Measurements from ENCODE around the gene ANKRD60. TPM values are rescaled to one million over a fixed set of nuclear protein-coding genes. Genes with fewer than 3 reads are reported as not detected.

Gene ANKRD60
- not detected for total RNA-seq
- long read RNA-seq, result 0 reads

GRCh38 chr20:58228484-58229197 lies at the start of gene ANKRD60:
TSS of gene ANKRD60 (minus strand) at chr20:58228653. CDS start at chr20:58228653, 0 bp downstream.
- no peak for DNase-seq (ENCODE audit: low spot score)
- intact Hi-C loops (cut with DNase I), result no loop called here

- no peak for DNase-seq (ENCODE audit: low spot score)
- intact Hi-C loops (cut with DNase I), result no loop called here
These were observed 49.4 kb upstream of the ANKRD60 start for GRCh38 chr20:58277578-58278472.

GRCh38 chr20:58277107-58277506 lies 48.7 kb upstream of the ANKRD60 start:
- intact Hi-C loops (cut with DNase I), result no loop called here
- no peak for DNase-seq (ENCODE audit: low spot score)

- intact Hi-C loops (cut with DNase I), result no loop called here
- no peak for DNase-seq (ENCODE audit: low spot score)
These were observed 45.9 kb upstream of the ANKRD60 start for GRCh38 chr20:58274384-58274783.

GRCh38 chr20:58271606-58272351 lies 43.3 kb upstream of the ANKRD60 start:
- intact Hi-C loops (cut with DNase I), result no loop called here
- no peak for DNase-seq (ENCODE audit: low spot score)

- intact Hi-C loops (cut with DNase I), result no loop called here
- DNase-seq (ENCODE audit: low spot score), result no peak
These were observed 40.6 kb upstream of the ANKRD60 start for GRCh38 chr20:58268936-58269619.

- intact Hi-C loops (cut with DNase I), result no loop called here
- DNase-seq (ENCODE audit: low spot score), result no peak
These were observed 40.0 kb upstream of the ANKRD60 start for GRCh38 chr20:58268421-58268821.

- DNase-seq (ENCODE audit: low spot score), result no peak
- intact Hi-C loops (cut with DNase I), result no loop called here
These were observed 39.1 kb upstream of the ANKRD60 start for GRCh38 chr20:58267389-58268215.

- no peak for DNase-seq (ENCODE audit: low spot score)
- intact Hi-C loops (cut with DNase I), result no loop called here
These were observed 35.8 kb upstream of the ANKRD60 start for GRCh38 chr20:58264271-58264670.

GRCh38 chr20:58261660-58262059 lies 33.2 kb upstream of the ANKRD60 start:
- DNase-seq (ENCODE audit: low spot score), result no peak
- intact Hi-C loops (cut with DNase I), result no loop called here

GRCh38 chr20:58260006-58260405 lies 31.6 kb upstream of the ANKRD60 start:
- intact Hi-C loops (cut with DNase I), result no loop called here
- no peak for DNase-seq (ENCODE audit: low spot score)

- no peak for DNase-seq (ENCODE audit: low spot score)
- intact Hi-C loops (cut with DNase I), result no loop called here
These were observed 28.4 kb upstream of the ANKRD60 start for GRCh38 chr20:58256842-58257241.

- no peak for DNase-seq (ENCODE audit: low spot score)
- intact Hi-C loops (cut with DNase I), result no loop called here
These were observed 27.9 kb upstream of the ANKRD60 start for GRCh38 chr20:58256307-58256706.

GRCh38 chr20:58254890-58255289 lies 26.4 kb upstream of the ANKRD60 start:
- intact Hi-C loops (cut with DNase I), result no loop called here
- DNase-seq (ENCODE audit: low spot score), result no peak

GRCh38 chr20:58251979-58252591 lies 23.6 kb upstream of the ANKRD60 start:
- intact Hi-C loops (cut with DNase I), result no loop called here
- no peak for DNase-seq (ENCODE audit: low spot score)

- intact Hi-C loops (cut with DNase I), result no loop called here
- no peak for DNase-seq (ENCODE audit: low spot score)
These were observed 23.0 kb upstream of the ANKRD60 start for GRCh38 chr20:58251348-58251978.

- intact Hi-C loops (cut with DNase I), result no loop called here
- no peak for DNase-seq (ENCODE audit: low spot score)
These were observed 17.9 kb upstream of the ANKRD60 start for GRCh38 chr20:58246346-58246745.

GRCh38 chr20:58245931-58246330 lies 17.5 kb upstream of the ANKRD60 start:
- no peak for DNase-seq (ENCODE audit: low spot score)
- intact Hi-C loops (cut with DNase I), result no loop called here

Data from cardiac septum (tissue), 1 donor.